SK-N-SH treated with all-trans-retinoic acid at 6 μM for 48 hours (cell line): ENCODE results near the gene ZPR1.

Experiments
- ATAC-seq: fragments of 200-7000 bp; cut with Tn5 transposase; 3 replicates; pipeline ENCODE4 v1.9.1; 2020; ENCODE audit warnings: mild to moderate bottlenecking, moderate library complexity
- ARNTL ChIP-seq: fragments of 450-650 bp; formaldehyde crosslinking; IDR thresholded peaks from 2 replicates; pipeline ENCODE4 v1.5.0; 2020; ENCODE audit warnings: low read depth, mild to moderate bottlenecking, moderate library complexity, borderline replicate concordance
- BACH2 ChIP-seq: fragments of 250-450 bp; sonication (Bioruptor Pico); IDR thresholded peaks from 2 replicates; pipeline ENCODE4 v1.9.0; 2021; ENCODE audit warnings: mild to moderate bottlenecking, borderline replicate concordance
- CREB5 ChIP-seq: fragments of 250-450 bp; sonication (Bioruptor Pico); IDR thresholded peaks from 2 replicates; pipeline ENCODE4 v1.5.1; 2020; ENCODE audit warnings: low read depth, mild to moderate bottlenecking, moderate library complexity
- CSDC2 ChIP-seq: fragments of 250-450 bp; sonication (Bioruptor Pico); IDR thresholded peaks from 2 replicates; pipeline ENCODE4 v1.5.0; 2020; ENCODE audit warnings: mild to moderate bottlenecking, moderate library complexity
- CSRNP3 ChIP-seq: fragments of 250-450 bp; sonication (Bioruptor Pico); IDR thresholded peaks from 2 replicates; pipeline ENCODE4 v1.5.1; 2021; ENCODE audit warnings: mild to moderate bottlenecking, moderate library complexity
- ESRRG ChIP-seq: fragments of 250-450 bp; sonication (Bioruptor Pico); IDR thresholded peaks from 2 replicates; pipeline ENCODE4 v1.6.1; 2021; ENCODE audit warnings: mild to moderate bottlenecking
- GLIS3 ChIP-seq: fragments of 250-450 bp; sonication (Bioruptor Pico); IDR thresholded peaks from 2 replicates; pipeline ENCODE4 v1.5.0; 2020; ENCODE audit warnings: mild to moderate bottlenecking, moderate library complexity
- ISL1 ChIP-seq: fragments of 250-450 bp; sonication (Bioruptor Pico); IDR thresholded peaks from 2 replicates; pipeline ENCODE4 v2.1.2; 2022; ENCODE audit warnings: mild to moderate bottlenecking, moderate library complexity
- OSR1 ChIP-seq: fragments of 250-450 bp; sonication (Bioruptor Pico); IDR thresholded peaks from 2 replicates; pipeline ENCODE4 v1.8.0; 2022; ENCODE audit warnings: moderate library complexity, mild to moderate bottlenecking, inconsistent platforms
- PATZ1 ChIP-seq: fragments of 250-450 bp; sonication (Bioruptor Pico); IDR thresholded peaks from 2 replicates; pipeline ENCODE4 v1.8.0; 2020; ENCODE audit warnings: mild to moderate bottlenecking, moderate library complexity, borderline replicate concordance
- POU6F1 ChIP-seq: fragments of 250-450 bp; sonication (Bioruptor Pico); IDR thresholded peaks from 2 replicates; pipeline ENCODE4 v1.8.0; 2021; ENCODE audit warnings: low read depth, mild to moderate bottlenecking, moderate library complexity, borderline replicate concordance
- PPARA ChIP-seq: fragments of 250-450 bp; sonication (Bioruptor Pico); IDR thresholded peaks from 2 replicates; pipeline ENCODE4 v1.5.0; 2020; ENCODE audit warnings: mild to moderate bottlenecking, borderline replicate concordance
- RARB ChIP-seq: fragments of 250-450 bp; sonication (Bioruptor Pico); IDR thresholded peaks from 2 replicates; pipeline ENCODE4 v1.8.0; 2021; ENCODE audit warnings: mild to moderate bottlenecking, moderate library complexity
- TCF4 ChIP-seq: fragments of 250-450 bp; sonication (Bioruptor Pico); IDR thresholded peaks from 2 replicates; pipeline ENCODE4 v1.8.0; 2021; ENCODE audit warnings: mild to moderate bottlenecking, moderate library complexity, borderline replicate concordance
- TOX ChIP-seq: fragments of 250-450 bp; sonication (Bioruptor Pico); IDR thresholded peaks from 2 replicates; pipeline ENCODE4 v1.8.0; 2021; ENCODE audit warnings: mild to moderate bottlenecking, moderate library complexity, borderline replicate concordance
- TSHZ2 ChIP-seq: fragments of 250-450 bp; sonication (Bioruptor Pico); IDR thresholded peaks from 2 replicates; pipeline ENCODE4 v1.5.0; 2020; ENCODE audit warnings: mild to moderate bottlenecking, moderate library complexity
- ZC3H10 ChIP-seq: fragments of 250-450 bp; sonication (Bioruptor Pico); IDR thresholded peaks from 2 replicates; pipeline ENCODE4 v1.5.1; 2021; ENCODE audit warnings: mild to moderate bottlenecking, moderate library complexity
- ZFP3 ChIP-seq: fragments of 250-450 bp; sonication (Bioruptor Pico); IDR thresholded peaks from 2 replicates; pipeline ENCODE4 v1.5.0; 2020; ENCODE audit warnings: mild to moderate bottlenecking, moderate library complexity
- ZFP30 ChIP-seq: fragments of 450-650 bp; formaldehyde crosslinking; IDR thresholded peaks from 2 replicates; pipeline ENCODE4 v1.5.0; 2022; ENCODE audit warnings: mild to moderate bottlenecking, moderate library complexity
- ZNF565 ChIP-seq: fragments of 450-650 bp; formaldehyde crosslinking; conservative IDR thresholded peaks from 2 replicates; pipeline ENCODE4 v1.5.0; 2020; ENCODE audit warnings: low read depth, mild to moderate bottlenecking, moderate library complexity
- ZNF70 ChIP-seq: fragments of 450-650 bp; formaldehyde crosslinking; IDR thresholded peaks from 2 replicates; pipeline ENCODE4 v1.5.0; 2020; ENCODE audit warnings: mild to moderate bottlenecking, moderate library complexity
- ZNF8 ChIP-seq: fragments of 450-650 bp; formaldehyde crosslinking; IDR thresholded peaks from 2 replicates; pipeline ENCODE4 v1.5.0; 2020; ENCODE audit warnings: mild to moderate bottlenecking, moderate library complexity

The ZPR1 gene

GRCh38 chr11:116811194-116811593, 23.4 kb upstream of the ZPR1 start:
- TF ChIP-seq ESRRG (CRISPR knock-in tag) (no peak), CSDC2 (CRISPR knock-in tag) (no peak), PATZ1 (no peak), GLIS3 (CRISPR knock-in tag) (no peak), TSHZ2 (CRISPR knock-in tag) (no peak), TOX (no peak), OSR1 (CRISPR knock-in tag) (no peak), ZFP30 (no peak)
- no peak for ATAC-seq

GRCh38 chr11:116808262-116809175, 20.7 kb upstream of the ZPR1 start:
- ATAC-seq: no peak
- TF ChIP-seq CREB5 (no peak), ZFP3 (CRISPR knock-in tag) (no peak), PPARA (CRISPR knock-in tag) (no peak), BACH2 (no peak), ESRRG (CRISPR knock-in tag) (no peak), ZNF565 (no peak), TOX (no peak), ISL1 (no peak), CSDC2 (CRISPR knock-in tag) (no peak), POU6F1 (no peak), TCF4 (CRISPR knock-in tag) (no peak), RARB (CRISPR knock-in tag) (no peak), TSHZ2 (CRISPR knock-in tag) (no peak), ARNTL (CRISPR knock-in tag) (no peak)

GRCh38 chr11:116807601-116808261, 19.9 kb upstream of the ZPR1 start:
- ATAC-seq: no peak
- no peak for TF ChIP-seq TOX
- no peak for TF ChIP-seq BACH2
- TF ChIP-seq ZFP30: no peak
- no peak for TF ChIP-seq GLIS3 (CRISPR knock-in tag)
- TF ChIP-seq ZNF70 (CRISPR knock-in tag): no peak
- TF ChIP-seq ZFP3 (CRISPR knock-in tag): no peak
- no peak for TF ChIP-seq POU6F1
- no peak for TF ChIP-seq ZC3H10
- no peak for TF ChIP-seq ZNF565
- no peak for TF ChIP-seq CSDC2 (CRISPR knock-in tag)
- TF ChIP-seq RARB (CRISPR knock-in tag): no peak
- no peak for TF ChIP-seq ZNF8 (CRISPR knock-in tag)
- no peak for TF ChIP-seq CSRNP3 (CRISPR knock-in tag)
